ENCODE measurements around the gene ITPKC. TPM values are rescaled to one million over a fixed set of nuclear protein-coding genes. Genes with fewer than 3 reads are reported as not detected.
A peak's percentile ranks its signal among the peaks of the same experiment; 100 is the strongest.

ITPKC gene
- total and polyA plus RNA-seq, 9 of the 15 experiments (the other 6 are each of a cell fraction or from before 2014, with no cell fraction given), result 0.08 to 9.3 (median 5.8) TPM

DNA sequence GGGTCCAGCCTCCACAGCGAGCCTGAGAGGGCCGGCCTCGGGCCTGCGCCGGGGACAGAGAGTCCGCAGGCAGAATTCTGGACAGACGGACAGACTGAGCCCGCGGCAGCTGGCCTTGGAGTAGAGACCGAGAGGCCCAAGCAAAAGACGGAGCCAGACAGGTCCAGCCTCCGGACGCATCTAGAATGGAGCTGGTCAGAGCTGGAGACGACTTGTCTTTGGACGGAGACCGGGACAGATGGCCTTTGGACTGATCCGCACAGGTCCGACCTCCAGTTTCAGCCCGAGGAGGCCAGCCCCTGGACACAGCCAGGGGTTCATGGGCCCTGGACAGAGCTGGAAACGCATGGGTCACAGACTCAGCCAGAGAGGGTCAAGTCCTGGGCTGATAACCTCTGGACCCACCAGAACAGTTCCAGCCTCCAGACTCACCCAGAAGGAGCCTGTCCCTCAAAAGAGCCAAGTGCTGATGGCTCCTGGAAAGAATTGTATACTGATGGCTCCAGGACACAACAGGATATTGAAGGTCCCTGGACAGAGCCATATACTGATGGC lies 490 bp downstream of the ITPKC start:
- Histone ChIP-seq H3K79me2 (ENCODE audit: control insufficient read depth, insufficient read depth, low read length) (peaks cover 61% of the 10 kb centered on the region), H3K9me3 (replicated peaks; ENCODE audit: control insufficient read depth, insufficient read depth, low read depth, low read length) (no peaks in the 10 kb centered on the region), H3K4me3 (peak overlapping the region; percentile 62), H3K9ac (ENCODE audit: insufficient read depth in 1 of 2, low read depth in 2 of 2, low read length in 2 of 2) (peak overlapping the region; percentile 79 to 90), H4K20me1 (replicated peaks; ENCODE audit: control insufficient read depth, insufficient read depth, low read length) (no peaks in the 10 kb centered on the region), H3K9me1 (ENCODE audit: control insufficient read depth, insufficient read depth, low read length) (no peaks in the 10 kb centered on the region), H2AFZ (ENCODE audit: low read depth, low read length) (peak overlapping the region; percentile 78), H3K36me3 (ENCODE audit: control insufficient read depth, insufficient read depth, low read length) (peaks cover 13% of the 10 kb centered on the region; the same call in 2 of the 3 replicates), H3K27me3 (ENCODE audit: control insufficient read depth in 2 of 2, insufficient read depth in 2 of 2, low read length in 2 of 2) (no peaks in the 10 kb centered on the region), H3K4me2 (ENCODE audit: insufficient read depth, low read length) (peak overlapping the region; percentile 93), H3K27ac (ENCODE audit: extremely low read depth, low read depth, low read length) (peak overlapping the region; percentile 80), H3K4me1 (replicated peaks in 1 of 2; ENCODE audit: control insufficient read depth in 2 of 2, insufficient read depth in 2 of 2, low read length in 2 of 2) (peaks cover 21 to 55% of the 10 kb centered on the region in 2 experiments)
- POLR2A ChIA-PET, result interaction anchor here (0.5 to 1.5 kb wide), 8 partner anchors 10 to 325 kb away, joined by 3 to 8 read pairs (median 3); partner anchors contain the start of genes ACTMAP and SNRPA
- in situ Hi-C loops (cut with MboI), result no loop called here
- FAIRE-seq, result peak; percentile 72
- TSS peak; percentile 65 for BruUV-seq (replicated peaks)
- CTCF ChIA-PET (ENCODE audit: low intra/inter-chr PET ratio), result interaction anchor here (0.7 kb wide), 1 partner anchor 20 kb away, joined by 3 read pairs; no protein-coding TSS in a partner anchor
- DNase-seq (ENCODE audit: extremely low read depth in 1 of 4, low spot score in 3 of 4), result peak in 2 of 4 experiments; percentile 23 to 46
- ATAC-seq, result peak; percentile 6
- 0% methylated on average over 11 of the region's 20 CpGs for WGBS (ENCODE audit: insufficient coverage, low coverage, missing lambda C conversion rate)
- intact Hi-C loops (cut with micrococcal nuclease), result loop anchor here (2.0 kb wide), 1 partner anchor 33 kb away; the partner anchor contains the start of genes ACTMAP and SNRPA
- TF ChIP-seq HDAC1 (IDR thresholded peaks at IDR 0.05), result no peak
- no peak for TF ChIP-seq JUNB (CRISPR knock-in tag; conservative IDR thresholded peaks at IDR 0.05)
- TF ChIP-seq, protein P1, sequence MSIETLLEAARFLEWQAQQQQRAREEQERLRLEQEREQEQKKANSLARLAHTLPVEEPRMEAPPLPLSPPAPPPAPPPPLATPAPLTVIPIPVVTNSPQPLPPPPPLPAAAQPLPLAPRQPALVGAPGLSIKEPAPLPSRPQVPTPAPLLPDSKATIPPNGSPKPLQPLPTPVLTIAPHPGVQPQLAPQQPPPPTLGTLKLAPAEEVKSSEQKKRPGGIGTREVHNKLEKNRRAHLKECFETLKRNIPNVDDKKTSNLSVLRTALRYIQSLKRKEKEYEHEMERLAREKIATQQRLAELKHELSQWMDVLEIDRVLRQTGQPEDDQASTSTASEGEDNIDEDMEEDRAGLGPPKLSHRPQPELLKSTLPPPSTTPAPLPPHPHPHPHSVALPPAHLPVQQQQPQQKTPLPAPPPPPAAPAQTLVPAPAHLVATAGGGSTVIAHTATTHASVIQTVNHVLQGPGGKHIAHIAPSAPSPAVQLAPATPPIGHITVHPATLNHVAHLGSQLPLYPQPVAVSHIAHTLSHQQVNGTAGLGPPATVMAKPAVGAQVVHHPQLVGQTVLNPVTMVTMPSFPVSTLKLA (conservative IDR thresholded peaks at IDR 0.05), result no peak
- TF ChIP-seq NEUROD1 (IDR thresholded peaks at IDR 0.05; ENCODE audit: borderline replicate concordance, low read depth, low read length, partially characterized antibody), result no peak
- no peak for TF ChIP-seq ARID1B (IDR thresholded peaks at IDR 0.05)
- TF ChIP-seq SIN3A (IDR thresholded peaks at IDR 0.05; ENCODE audit: borderline replicate concordance in 2 of 2, control insufficient read depth in 1 of 2, low read depth in 2 of 2, low read length in 2 of 2), result peak in 1 of 2 experiments; percentile 25; a peak in 1 of 4 replicates
- TF ChIP-seq SMARCA4 (IDR thresholded peaks at IDR 0.05), result no peak
- TF ChIP-seq, protein P2, sequence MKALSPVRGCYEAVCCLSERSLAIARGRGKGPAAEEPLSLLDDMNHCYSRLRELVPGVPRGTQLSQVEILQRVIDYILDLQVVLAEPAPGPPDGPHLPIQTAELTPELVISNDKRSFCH (CRISPR knock-in tag; IDR thresholded peaks at IDR 0.05), result no peak
- TF ChIP-seq, protein P2 (tag; IDR thresholded peaks at IDR 0.05), result no peak
- TF ChIP-seq NFRKB (IDR thresholded peaks at IDR 0.05; ENCODE audit: low read depth), result no peak
- TF ChIP-seq, protein P3, sequence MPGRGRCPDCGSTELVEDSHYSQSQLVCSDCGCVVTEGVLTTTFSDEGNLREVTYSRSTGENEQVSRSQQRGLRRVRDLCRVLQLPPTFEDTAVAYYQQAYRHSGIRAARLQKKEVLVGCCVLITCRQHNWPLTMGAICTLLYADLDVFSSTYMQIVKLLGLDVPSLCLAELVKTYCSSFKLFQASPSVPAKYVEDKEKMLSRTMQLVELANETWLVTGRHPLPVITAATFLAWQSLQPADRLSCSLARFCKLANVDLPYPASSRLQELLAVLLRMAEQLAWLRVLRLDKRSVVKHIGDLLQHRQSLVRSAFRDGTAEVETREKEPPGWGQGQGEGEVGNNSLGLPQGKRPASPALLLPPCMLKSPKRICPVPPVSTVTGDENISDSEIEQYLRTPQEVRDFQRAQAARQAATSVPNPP (IDR thresholded peaks at IDR 0.05; ENCODE audit: borderline replicate concordance, insufficient read depth, insufficient read length), result no peak
- TF ChIP-seq, protein P4, sequence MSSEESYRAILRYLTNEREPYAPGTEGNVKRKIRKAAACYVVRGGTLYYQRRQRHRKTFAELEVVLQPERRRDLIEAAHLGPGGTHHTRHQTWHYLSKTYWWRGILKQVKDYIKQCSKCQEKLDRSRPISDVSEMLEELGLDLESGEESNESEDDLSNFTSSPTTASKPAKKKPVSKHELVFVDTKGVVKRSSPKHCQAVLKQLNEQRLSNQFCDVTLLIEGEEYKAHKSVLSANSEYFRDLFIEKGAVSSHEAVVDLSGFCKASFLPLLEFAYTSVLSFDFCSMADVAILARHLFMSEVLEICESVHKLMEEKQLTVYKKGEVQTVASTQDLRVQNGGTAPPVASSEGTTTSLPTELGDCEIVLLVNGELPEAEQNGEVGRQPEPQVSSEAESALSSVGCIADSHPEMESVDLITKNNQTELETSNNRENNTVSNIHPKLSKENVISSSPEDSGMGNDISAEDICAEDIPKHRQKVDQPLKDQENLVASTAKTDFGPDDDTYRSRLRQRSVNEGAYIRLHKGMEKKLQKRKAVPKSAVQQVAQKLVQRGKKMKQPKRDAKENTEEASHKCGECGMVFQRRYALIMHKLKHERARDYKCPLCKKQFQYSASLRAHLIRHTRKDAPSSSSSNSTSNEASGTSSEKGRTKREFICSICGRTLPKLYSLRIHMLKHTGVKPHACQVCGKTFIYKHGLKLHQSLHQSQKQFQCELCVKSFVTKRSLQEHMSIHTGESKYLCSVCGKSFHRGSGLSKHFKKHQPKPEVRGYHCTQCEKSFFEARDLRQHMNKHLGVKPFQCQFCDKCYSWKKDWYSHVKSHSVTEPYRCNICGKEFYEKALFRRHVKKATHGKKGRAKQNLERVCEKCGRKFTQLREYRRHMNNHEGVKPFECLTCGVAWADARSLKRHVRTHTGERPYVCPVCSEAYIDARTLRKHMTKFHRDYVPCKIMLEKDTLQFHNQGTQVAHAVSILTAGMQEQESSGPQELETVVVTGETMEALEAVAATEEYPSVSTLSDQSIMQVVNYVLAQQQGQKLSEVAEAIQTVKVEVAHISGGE (CRISPR knock-in tag; IDR thresholded peaks at IDR 0.05), result no peak
- TF ChIP-seq GABPB1 (CRISPR knock-in tag; IDR thresholded peaks at IDR 0.05), result no peak
